ENCODE results near the gene LMOD1.
"Not testable (repeated sequence)": the region's sequence is repeated elsewhere in the genome, so short reads cannot be mapped to it uniquely, and the experiment has no call there.

LMOD1 gene

DNA sequence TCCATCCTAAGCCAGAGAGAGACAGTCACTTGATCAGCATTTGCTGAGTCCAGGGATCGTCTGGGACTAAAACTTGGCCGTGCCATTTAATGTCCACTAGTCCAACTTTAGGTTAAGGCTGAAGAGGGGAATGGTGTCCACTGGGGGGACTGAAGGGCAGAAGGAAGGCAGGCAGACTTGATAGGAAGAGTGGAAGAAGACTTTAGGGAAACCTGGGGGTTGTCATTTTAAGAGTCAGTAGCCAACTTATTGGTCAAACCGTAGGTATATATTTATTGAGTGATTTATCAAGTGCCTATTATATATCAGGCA, 1.3 kb upstream of the LMOD1 start:
- DNase-seq (ENCODE audit: low spot score): no peak

DNA sequence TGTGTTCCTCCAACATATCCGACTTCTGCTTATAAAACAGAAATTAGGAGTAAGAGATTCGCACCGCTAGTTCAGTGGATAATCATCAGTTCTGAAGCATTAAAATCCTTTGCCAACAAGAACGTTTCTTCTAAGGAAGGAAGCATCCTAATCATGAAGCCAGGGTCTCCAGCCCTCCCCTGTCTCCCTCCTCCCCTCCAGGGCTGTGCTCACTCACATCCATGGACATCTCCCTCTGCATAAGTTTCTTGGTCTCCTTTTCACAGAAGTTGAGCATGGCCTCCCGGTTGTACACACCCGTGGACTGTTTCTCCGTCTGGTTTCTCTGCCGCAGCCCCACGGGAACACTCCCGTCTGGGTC, 505 bp downstream of the LMOD1 start:
- no peak for DNase-seq (ENCODE audit: low spot score)

DNA sequence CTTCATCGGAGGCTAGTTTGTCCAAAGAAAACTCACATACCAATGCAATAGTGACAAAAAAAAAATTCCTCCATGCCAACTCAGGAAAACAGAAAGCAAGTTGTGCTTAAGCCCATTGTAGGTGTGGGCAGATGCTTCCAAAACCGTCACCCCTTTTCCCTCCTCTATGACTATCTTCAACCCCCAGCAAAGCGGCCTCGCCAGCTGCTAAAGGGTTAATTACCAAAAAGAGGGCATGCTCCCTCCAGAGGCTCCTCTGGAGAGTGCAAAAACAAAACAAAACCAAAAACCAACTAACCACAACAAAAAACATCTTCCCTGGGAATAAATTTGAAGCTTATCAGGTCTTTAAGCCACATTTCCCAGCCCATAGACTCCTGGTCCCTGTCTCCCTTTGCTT, 1.2 kb downstream of the LMOD1 start:
- no peak for DNase-seq (ENCODE audit: low spot score)

DNA sequence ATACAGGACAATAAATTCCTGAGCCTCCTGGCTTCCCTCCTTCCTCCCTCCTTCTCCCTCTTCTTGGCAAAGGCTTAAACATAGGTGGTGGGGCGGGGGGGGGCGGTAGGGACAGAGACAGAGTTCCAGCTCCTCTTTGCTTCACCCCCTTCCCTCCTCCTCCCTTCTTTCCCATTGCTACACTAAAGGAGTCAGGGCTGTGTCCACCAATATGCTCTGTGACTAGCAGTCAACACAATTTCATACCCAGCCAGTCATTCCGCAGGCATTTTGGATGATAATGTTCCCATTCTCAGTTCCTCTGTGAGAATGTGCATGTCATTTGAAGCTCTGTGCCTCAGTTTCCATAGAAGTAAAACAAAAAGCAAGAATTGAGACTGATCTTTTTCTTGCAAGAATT, 1.7 kb downstream of the LMOD1 start:
- DNase-seq (ENCODE audit: low spot score): no peak

DNA sequence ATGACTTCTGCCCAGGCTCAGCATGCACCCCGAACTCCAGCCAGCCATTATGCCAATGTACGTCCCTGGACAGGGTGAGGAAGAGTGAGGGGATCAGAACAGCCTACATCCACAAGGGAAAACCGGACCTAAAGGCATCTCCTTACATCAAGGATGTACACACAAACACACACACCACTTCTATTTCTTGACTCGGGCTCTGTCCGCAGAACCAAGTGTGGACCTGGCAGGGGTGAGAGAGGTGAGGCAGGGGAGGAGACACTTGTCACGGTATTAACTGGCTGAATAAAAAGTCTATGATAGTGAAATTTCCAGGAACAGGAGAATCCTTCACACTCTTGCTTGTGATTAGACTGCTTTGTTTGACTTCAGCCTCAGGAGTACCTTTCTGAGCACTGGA, 2.3 kb downstream of the LMOD1 start:
- DNase-seq (ENCODE audit: low spot score): no peak

DNA sequence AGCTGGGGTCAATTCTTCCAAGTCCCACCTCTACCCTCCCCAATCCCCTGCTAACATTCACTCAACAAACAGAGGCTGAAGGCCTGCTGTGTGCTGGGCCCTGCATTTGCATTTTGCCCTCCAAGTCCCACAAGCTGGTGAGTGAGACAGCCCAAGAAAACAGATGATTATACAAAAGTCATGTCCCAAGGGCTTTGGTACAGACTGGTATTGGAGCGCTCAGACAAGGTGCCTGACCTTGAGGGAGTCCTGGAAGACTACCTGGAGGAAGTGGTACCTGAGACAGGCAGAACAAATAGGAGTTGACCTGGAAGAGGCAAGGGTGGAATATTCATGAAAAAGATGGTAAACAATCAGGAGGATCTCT, 4.2 kb downstream of the LMOD1 start:
- DNase-seq (ENCODE audit: low spot score): no peak

DNA sequence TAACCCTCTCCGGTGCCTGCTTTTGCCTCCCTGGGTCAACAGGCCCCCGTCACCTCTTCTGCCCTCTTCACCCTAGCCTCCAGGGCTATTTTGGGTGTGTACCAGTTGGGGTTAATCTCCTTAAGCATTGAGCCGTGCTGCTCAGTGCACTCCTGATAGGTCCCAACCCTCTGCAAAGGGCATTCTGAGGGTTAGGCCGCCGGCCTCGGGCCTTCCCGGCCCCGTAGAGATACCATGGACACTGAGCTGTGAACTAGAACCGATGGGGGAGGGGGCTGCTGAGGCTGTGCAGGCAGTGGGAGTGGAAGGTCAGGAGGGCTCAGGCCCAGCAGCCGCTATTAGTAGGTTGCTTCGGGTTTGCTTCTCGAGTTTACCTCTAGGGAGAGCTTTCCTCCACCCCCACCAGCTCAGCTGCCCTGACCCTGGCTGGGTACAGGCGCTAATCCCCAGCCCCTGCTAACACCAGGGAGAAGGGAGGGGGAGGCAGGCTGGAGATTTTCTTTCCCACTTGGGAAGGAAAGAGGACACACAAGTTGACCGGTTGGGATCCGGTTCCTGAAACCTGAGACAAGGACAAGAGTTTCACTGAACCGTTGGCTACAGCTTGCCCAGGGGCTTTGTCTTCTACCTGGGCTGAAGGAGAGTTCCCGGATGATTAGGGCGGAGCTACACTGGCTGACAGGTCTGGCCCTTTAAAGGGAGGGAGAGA, 4.8 kb downstream of the LMOD1 start:
- no peak for DNase-seq (ENCODE audit: low spot score)

DNA sequence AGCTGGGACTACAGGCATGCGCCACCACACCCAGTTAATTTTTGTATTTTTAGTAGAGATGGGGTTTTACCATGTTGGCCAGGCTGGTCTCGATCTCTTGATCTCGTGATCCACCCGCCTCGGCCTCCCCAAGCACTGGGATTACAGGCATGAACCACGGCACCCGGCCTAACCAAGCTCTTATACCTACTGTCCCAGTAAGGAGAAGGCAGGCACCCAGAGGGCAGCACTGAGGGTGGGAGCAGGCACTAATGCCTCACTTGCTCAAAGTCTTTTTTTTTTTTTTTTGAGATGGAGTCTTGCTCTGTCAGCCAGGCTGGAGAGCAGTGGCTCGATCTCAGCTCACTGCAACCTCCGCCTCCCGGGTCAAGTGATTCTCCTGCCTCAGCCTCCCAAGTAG, 6.0 kb downstream of the LMOD1 start:
- not testable (repeated sequence) for DNase-seq (ENCODE audit: low spot score)

DNA sequence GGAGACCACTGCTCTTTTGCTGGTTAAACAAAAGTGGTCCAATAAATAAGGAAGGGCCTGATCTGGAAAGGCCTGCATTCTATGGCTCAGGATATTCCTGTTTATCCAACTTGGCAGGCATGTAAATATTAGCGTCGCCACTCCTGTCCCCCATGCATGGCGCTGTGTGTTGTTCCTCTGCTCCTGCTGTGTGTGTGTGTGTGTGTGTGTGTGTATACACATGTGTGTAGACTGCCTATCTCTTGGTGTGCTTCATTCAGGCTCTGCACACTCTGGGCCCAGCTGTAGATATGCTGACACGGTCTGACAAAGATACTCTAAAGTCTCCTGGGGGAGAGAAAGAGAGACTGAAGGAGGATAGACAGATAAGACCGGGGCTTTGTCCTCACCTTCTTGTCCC, 6.8 kb downstream of the LMOD1 start:
- DNase-seq (ENCODE audit: low spot score): no peak

DNA sequence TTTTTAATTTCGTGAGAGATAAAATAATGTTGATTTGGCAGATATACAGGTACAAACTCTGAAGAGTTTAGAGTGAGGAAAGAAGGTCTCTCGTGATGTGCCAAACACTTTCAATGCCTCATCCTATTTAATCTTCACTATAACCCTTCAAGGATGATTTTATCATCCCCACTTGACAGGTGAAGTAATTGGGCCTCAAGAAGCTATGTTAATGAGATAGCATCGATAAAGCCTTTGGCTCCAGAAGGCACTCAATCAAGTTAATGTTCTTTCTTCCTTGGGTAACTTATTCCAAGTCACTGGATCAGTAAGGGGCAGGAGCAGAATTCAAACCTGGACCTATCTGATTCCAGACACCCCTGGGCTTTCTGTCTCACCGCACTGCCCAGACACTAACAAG, 7.2 kb downstream of the LMOD1 start:
- no peak for DNase-seq (ENCODE audit: low spot score)

DNA sequence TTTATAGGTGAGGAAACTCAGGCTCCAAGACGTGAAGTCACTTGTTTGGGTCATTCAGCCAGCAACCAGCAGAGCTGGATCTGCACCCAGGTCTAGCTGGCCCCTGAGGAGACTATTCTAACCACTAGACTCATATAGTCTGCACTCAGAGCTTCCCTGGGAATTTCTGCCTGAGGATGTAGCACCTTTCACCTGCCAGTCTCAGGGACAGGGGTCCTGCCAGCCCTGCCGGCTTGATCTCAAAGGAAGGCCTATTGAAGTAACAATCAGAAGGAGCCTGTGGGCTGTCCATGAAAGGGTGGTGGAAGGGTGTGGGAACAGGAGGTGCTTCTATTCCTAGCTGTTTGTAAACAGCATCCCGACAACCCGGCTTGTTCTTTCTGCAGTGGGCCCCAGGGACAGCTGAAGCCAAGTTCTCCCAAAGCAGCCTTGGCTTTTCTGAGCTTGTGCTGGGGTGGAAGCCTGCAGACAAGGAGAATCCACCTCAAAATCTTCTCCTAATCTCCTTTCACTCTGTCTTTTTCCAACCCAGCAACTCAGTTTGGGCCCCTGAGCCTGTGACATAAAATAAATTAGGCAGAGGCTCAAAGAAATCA, 7.8 kb downstream of the LMOD1 start:
- no peak for DNase-seq (ENCODE audit: low spot score)

DNA sequence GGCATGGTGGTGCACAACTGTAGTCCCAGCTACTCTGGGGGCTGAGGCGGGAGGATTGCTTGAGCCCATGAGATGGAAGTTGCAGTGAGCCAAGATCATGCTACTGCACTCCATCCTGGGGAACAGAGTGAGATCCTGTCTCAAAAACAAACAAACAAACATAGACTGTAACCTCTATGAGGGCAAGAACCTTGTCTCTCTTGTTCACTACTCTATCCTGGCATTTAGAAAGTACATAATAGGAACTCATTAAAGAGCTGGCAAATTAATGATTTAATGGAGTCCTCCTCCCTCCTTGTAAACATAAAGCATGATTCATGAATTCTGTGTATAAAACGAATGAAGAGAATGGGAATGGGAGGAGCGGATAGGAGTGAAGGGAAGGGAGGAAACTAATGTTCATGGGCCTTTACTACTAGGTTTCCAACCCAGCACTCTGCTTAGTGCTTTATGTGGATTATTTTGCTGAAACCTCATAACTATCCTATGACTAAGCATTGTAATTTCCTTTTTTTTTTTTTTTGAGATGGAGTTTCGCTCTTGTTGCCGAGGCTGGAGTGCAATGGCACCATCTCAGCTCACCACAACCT, 8.6 kb downstream of the LMOD1 start:
- DNase-seq (ENCODE audit: low spot score): no peak

DNA sequence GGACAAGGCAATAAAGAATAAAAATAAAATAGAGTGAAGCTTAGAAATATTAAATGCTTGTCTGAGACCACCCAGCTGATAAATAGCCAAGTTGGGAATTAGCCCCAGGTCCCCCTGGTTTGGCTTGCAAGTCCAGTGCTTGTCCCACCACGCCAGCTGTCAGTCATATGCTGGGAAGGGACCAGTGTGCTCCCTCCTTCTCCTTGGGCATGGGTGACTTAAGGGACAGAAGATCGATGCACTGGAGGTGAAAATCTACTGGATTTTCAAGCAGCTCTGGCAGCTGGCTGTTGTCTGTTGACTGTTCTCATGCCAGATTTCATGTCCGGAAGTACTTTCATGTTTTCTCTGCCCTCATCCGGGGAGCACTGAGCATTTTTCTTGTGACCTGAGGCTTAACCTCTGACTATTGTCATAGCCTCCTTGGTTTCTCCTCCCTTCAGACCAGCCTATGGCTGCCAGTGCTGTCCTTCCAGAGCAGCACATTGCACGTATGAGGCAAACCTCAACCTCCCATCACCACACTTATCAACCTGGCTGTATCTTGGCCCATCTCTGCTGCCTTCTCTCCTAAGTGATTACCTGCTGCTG, 12.4 kb downstream of the LMOD1 start:
- no peak for DNase-seq (ENCODE audit: low spot score)

DNA sequence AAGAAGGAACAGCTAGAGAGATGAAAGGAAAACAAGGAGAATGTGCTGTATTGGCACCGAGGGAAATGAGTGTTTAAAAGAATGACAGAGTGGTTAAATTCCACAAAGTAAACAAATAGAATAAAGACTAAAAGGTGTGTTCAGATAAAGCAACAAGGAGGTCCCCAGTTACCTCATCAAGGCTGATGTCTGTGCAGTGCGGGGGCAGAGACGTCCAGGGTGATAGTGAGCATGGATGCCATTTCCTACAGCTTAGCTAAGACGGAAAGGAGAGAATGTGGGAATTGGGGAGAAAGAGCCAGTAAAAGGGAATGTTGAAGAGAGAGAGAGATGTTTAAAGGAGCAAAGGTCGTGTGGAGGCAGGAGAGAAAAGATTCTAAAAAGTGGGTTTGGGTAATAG, 15.5 kb downstream of the LMOD1 start:
- DNase-seq (ENCODE audit: low spot score): no peak

DNA sequence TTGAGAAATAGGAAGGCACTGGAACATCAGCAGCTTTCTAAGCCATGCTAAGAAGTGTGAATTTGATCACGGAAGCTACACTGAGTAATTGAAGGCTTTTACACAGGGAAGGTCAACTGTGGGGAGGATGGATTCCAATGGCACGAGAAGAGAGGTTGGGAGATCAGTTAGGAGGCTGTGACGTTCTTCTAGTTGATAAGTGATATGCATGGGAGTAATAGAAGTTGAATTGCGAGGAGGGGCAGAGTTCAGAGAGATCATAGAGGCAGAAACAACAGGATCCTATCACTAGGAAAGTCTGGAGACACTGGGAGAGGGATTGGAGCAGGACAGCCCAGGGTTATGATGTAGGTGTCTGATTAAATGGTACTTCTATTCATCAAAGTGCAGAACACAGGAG, 16.2 kb downstream of the LMOD1 start:
- no peak for DNase-seq (ENCODE audit: low spot score)

DNA sequence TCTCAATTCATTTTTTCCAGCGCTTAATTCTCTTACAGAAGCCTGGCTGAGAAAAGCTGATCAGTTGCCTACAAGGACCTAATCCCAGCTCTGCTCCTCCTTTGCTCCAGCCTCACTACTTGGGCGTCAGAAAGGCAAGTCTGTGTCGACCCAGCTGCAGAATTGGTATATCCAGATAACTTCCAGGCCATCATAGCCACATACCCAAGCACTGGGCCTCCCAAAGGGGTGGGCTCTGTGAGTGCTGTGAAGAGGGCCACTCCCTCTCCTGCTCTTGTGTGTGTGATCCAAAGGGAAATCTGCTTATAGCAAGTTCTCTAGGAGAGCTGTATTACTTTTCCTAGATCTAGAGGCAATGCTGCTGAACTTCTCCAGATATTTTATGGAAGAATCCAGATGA, 18.1 kb downstream of the LMOD1 start:
- no peak for DNase-seq (ENCODE audit: low spot score)

DNA sequence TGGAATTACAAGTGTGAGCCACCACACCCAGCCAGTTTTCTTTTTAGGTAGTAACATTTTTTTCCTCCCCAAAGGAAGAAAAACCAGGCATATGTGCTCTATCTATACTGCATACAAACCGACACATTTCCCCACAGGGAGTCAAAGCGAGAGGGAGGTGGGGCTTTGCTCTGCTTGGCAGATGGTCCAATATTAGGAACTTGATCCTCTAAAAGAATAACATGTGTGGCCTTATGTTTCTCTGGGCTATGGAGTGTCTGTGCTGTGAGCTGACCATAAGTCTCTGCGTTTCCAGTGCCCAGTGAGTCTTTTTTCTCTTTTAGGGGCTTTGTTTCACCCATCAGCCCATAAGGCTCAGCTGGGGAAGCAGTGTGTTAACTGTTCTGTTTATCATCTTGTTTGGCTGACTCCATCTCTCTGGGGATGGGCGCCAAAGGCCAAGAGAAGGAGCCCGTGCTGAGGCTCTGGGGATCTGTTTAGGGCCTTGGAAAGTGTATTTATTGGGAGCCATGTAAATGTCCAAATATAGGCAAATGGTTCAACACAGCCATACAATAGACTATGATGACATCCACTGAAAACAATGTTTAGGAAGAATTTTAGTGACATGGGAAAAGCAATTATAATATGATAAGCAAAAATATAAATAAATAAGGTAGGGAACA, 20.2 kb downstream of the LMOD1 start:
- DNase-seq (ENCODE audit: low spot score): no peak

DNA sequence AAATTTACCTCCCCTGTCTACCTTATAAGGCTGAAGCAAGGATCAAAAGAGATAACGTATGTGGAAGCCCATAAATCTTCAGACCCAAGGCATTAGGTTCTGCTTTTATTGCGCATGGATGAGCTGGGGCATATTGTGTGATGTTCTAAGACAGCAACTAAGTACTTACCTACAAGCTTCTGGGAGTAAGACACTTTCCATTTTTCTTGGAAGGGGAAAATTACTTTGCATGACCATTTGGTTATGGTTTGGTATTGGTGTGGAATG, 21.1 kb downstream of the LMOD1 start:
- no peak for DNase-seq (ENCODE audit: low spot score)

DNA sequence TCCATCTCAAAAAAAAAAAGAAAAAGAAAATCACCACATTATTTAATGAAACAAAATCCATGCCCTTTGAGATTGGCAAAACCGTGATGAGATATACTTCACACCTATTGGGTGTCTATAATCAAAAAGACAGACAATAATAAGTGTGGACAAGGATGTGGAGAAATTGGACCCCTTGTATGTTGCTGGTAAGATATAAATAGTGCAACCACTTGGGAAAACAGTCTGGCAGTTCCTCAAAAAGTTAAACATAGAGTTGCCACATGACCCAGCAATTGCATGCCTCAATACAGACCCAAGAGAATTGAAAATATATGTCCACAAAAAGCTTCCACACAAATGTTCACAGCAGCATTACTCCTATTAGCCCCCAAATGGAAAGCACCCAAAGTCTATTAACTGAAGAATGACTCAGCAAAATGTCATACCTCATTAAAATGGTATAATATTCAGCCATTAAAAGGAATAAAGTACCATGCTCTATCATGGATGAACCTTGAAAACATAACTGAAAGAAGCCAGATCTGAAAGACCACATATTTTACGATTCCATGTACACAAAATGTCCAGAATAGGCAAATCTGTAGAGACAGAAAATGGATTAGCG, 24.3 kb downstream of the LMOD1 start:
- DNase-seq (ENCODE audit: low spot score): no peak

DNA sequence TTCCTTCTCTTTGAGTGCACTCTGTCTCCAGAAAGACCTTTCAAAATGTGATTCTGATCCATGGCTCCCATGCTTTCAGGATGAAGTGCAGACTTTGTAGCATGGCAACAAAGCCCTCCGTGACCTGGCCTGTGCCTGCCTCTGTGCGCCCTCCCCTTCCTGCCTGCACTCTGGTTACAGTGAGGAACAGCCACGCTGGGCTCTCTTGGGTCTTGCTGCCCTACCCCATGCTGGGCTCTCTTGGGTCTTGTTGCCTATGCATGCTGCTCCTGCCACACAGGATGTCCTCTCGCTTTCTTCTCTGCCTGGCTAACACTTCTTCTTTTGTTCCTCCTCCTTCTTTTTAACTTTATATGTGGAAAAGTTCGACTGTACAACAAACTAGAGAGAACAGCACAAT, 28.0 kb downstream of the LMOD1 start:
- DNase-seq (ENCODE audit: low spot score): no peak

DNA sequence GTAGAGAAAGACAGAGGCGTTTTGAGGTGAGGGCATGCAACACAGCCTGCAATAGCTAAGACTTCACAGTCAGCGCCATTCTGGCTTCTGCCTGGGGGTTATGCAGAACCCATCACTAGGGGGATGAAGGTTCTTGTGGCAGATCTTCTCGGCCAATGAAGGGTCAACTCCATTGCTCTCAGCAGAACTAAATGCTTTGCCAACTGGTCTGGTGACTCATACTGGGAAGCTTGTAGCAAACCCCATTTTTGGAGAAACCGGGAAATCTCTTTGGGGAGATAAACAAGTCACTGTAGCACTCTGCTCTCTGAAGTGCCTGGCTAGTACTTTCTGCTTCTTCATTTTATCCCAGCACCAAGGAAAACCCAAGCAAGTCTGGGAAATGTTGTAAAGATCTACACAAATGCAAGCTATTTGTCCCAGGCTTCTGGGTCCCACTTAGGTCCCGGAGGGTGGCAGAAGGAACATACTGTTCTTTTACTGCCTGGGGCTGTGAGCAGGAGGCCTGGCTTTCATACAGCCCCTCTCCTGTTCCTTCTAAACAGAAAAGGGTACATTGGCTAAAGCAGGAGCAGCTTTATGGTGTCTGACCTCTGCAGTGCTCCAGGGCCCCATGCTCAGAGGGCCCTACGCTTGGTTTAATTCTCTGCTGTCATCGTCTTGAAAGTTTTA, 28.9 kb downstream of the LMOD1 start:
- DNase-seq (ENCODE audit: low spot score): no peak

DNA sequence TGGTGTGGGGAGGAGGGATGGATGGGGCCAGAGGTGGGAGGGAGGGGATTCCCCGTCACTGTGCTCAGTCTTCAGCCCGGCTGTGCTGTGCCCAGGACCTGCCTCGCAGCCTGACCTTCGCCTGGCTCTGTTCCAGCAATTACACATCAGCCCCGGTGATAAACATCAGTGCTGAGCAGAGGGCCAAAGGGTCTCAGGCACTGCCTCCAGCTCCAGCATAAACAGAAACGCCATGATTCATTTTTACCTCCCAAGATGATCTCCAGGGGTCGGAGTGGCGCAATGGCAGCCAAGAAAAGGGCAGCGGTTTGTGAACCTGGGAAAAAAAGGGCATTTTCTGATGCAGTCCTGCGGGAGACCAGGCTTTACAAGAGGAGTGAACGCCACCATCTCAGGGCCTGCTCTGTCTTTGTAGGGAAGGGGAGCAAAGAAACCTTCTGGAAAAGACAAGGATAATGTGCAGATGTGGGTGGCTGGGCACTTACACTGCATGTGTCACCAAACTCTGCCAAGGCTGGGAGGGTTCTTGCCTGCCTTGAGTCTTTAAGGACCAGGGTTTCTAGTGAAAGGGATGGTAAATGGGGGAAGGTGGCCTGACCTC, 29.6 kb downstream of the LMOD1 start:
- no peak for DNase-seq (ENCODE audit: low spot score)
